Mesenchymal stem cell (in vitro differentiated cells and primary cell): ENCODE results near the gene LMNA.

Experiments
- DNase-seq: peaks from one replicate; pipeline ENCODE4 v3.0.0-alpha.2; 2013
- H2AFZ ChIP-seq: one replicate; pipeline ENCODE4 v1.6.1; 2013; ENCODE audit warnings: low read depth, mild to moderate bottlenecking, control low read depth, inconsistent platforms, low read length, moderate library complexity
- H2AK5ac ChIP-seq: 2 replicates; pipeline ENCODE4 v1.6.1; 2013; ENCODE audit warnings: low read length, moderate library complexity, mild to moderate bottlenecking, inconsistent platforms; ENCODE audit not compliant: severe bottlenecking
- H2BK120ac ChIP-seq: one replicate; pipeline ENCODE4 v1.6.1; 2013; ENCODE audit warnings: low read depth, mild to moderate bottlenecking, inconsistent platforms, low read length, moderate library complexity
- H2BK12ac ChIP-seq, 2 experiments: one replicate each; pipeline ENCODE4 v1.6.1; 2013; ENCODE audit warnings: inconsistent platforms in 2 of 2, low read length in 2 of 2, mild to moderate bottlenecking in 2 of 2, moderate library complexity in 2 of 2, control low read depth in 1 of 2
- H2BK15ac ChIP-seq: one replicate; pipeline ENCODE4 v1.6.1; 2013; ENCODE audit warnings: mild to moderate bottlenecking, low read depth, inconsistent platforms; ENCODE audit not compliant: poor library complexity, severe bottlenecking
- H2BK5ac ChIP-seq: 2 replicates; pipeline ENCODE4 v1.6.1; 2013; ENCODE audit warnings: low read depth, mild to moderate bottlenecking, low read length, control low read depth, inconsistent platforms; ENCODE audit not compliant: poor library complexity, severe bottlenecking
- H3K14ac ChIP-seq, 2 experiments: one replicate each; pipeline ENCODE4 v1.6.1; 2013; ENCODE audit warnings: inconsistent platforms in 2 of 2, low read length in 2 of 2, control low read depth in 1 of 2, mild to moderate bottlenecking in 1 of 2, moderate library complexity in 1 of 2
- H3K18ac ChIP-seq, 2 experiments: one replicate each; pipeline ENCODE4 v1.6.1; 2013; ENCODE audit warnings: inconsistent platforms in 2 of 2, low read length in 2 of 2, control low read depth in 1 of 2, low read depth in 1 of 2, mild to moderate bottlenecking in 1 of 2
- H3K23ac ChIP-seq, 2 experiments: one replicate each; pipeline ENCODE4 v1.6.1; 2013; ENCODE audit warnings: inconsistent platforms in 2 of 2, low read length in 2 of 2, mild to moderate bottlenecking in 2 of 2, moderate library complexity in 2 of 2, control low read depth in 1 of 2
- H3K27ac ChIP-seq: 2 replicates; pipeline ENCODE4 v1.5.1; 2013; ENCODE audit warnings: mild to moderate bottlenecking, moderate library complexity, low read length, control low read depth, inconsistent platforms; ENCODE audit not compliant: poor library complexity, severe bottlenecking
- H3K27me3 ChIP-seq, 2 experiments: 2 replicates each; pipeline versions ENCODE4 v1.6.1 to v1.7.0; 2013; ENCODE audit warnings: low read length in 2 of 2, mild to moderate bottlenecking in 2 of 2, moderate library complexity in 2 of 2, control low read depth in 1 of 2, inconsistent platforms in 1 of 2; ENCODE audit not compliant: control insufficient read depth in 1 of 2, insufficient read depth in 1 of 2
- H3K36me3 ChIP-seq, 2 experiments: 2 replicates each; pipeline versions ENCODE4 v1.6.1 to v1.7.0; 2013; ENCODE audit warnings: low read length in 2 of 2, control low read depth in 1 of 2, inconsistent platforms in 1 of 2, low read depth in 1 of 2, mild to moderate bottlenecking in 1 of 2; ENCODE audit not compliant: insufficient read depth in 2 of 2, control insufficient read depth in 1 of 2
- H3K4ac ChIP-seq, 2 experiments: one replicate each; pipeline ENCODE4 v1.6.1; 2013; ENCODE audit warnings: inconsistent platforms in 2 of 2, low read length in 2 of 2, mild to moderate bottlenecking in 2 of 2, moderate library complexity in 2 of 2, control low read depth in 1 of 2, low read depth in 1 of 2
- H3K4me1 ChIP-seq: 2 replicates; pipeline ENCODE4 v1.6.1; 2013; ENCODE audit warnings: low read depth, low read length, control low read depth; ENCODE audit not compliant: control insufficient read depth, insufficient read depth
- H3K4me2 ChIP-seq: 2 replicates; pipeline ENCODE4 v1.6.1; 2013; ENCODE audit warnings: low read length, mild to moderate bottlenecking, inconsistent platforms; ENCODE audit not compliant: poor library complexity, severe bottlenecking
- H3K4me3 ChIP-seq, 2 experiments: 2 replicates each; pipeline versions ENCODE4 v1.5.1 to v1.7.0; 2013; ENCODE audit warnings: low read length in 2 of 2, mild to moderate bottlenecking in 2 of 2, control low read depth in 1 of 2, low read depth in 1 of 2; ENCODE audit not compliant: insufficient read depth in 1 of 2
- H3K79me1 ChIP-seq: replicated peaks from 2 replicates; pipeline ENCODE4 v1.6.1; 2013; ENCODE audit warnings: mild to moderate bottlenecking, control low read depth, low read length, inconsistent platforms; ENCODE audit not compliant: poor library complexity, severe bottlenecking
- H3K9ac ChIP-seq: 2 replicates; pipeline ENCODE4 v1.7.0; 2013; ENCODE audit warnings: mild to moderate bottlenecking, low read length, moderate library complexity
- H3K9me3 ChIP-seq: 2 replicates; pipeline ENCODE4 v1.7.0; 2013; ENCODE audit warnings: mild to moderate bottlenecking, low read length; ENCODE audit not compliant: control insufficient read depth
- H4K8ac ChIP-seq: one replicate; pipeline ENCODE4 v1.6.1; 2013; ENCODE audit warnings: inconsistent platforms, mild to moderate bottlenecking, low read length, moderate library complexity
- H4K91ac ChIP-seq: one replicate; pipeline ENCODE4 v1.6.1; 2013; ENCODE audit warnings: mild to moderate bottlenecking, low read length, inconsistent platforms
- WGBS: methylation state at CpG from one replicate; pipeline ENCODE4 v1.1.7; 2013; ENCODE audit warnings: mixed read lengths; 5-methylcytosine and 5-hydroxymethylcytosine counted together

Gene LMNA

DNA sequence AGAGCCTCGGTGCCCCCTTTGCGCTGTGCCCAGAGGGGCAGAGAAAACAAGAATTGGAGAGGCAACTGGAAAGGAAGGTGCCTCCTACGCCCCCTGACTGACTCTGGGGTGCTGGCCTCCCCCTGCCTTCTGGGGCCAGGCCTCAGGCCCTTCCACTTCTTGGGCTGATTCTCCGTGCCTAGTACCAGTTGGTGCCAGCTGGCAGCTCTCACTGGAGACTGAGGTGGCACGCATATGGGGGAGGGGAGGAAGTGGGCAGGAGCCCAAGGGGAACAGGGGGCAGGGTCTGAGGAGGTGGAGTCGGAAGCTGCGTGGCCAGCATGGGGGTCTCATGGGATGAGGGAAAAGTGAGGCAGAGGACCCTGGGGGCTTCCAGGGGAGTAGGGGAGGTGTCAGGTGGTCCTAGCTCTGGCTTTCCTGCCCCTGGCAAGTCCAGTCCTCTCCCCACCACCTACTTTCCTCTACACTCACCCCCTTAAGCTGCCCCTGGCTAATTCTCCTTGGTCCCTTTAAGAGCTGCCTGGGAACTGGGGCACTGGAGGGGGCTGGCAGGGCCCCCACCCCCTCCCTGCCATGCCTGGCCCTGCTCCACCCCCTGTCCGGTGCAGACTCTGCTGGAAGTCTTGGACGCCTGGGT, 32.4 kb downstream of the LMNA start:
- H2BK120ac ChIP-seq = no peak overlapping the region
- no peaks in the 10 kb centered on the region for H3K9me3 ChIP-seq
- no peak overlapping the region for H3K4me3 ChIP-seq
- no peak overlapping the region for H3K4me2 ChIP-seq
- no peak overlapping the region for H2AK5ac ChIP-seq
- DNase-seq = peak; percentile 68
- H2BK5ac ChIP-seq = no peak overlapping the region
- peak overlapping the region; percentile 8 for H2BK15ac ChIP-seq
- H4K8ac ChIP-seq = peak overlapping the region; percentile 59
- no peaks in the 10 kb centered on the region for H3K36me3 ChIP-seq
- H3K18ac ChIP-seq = peak overlapping the region in 1 of 2 experiments; percentile 28
- H3K27me3 ChIP-seq = peaks cover 4 to 41% of the 10 kb centered on the region in 2 experiments
- peak overlapping the region in 1 of 2 experiments; percentile 13 for H3K4ac ChIP-seq
- no peak overlapping the region for H2AFZ ChIP-seq
- no peak overlapping the region for H3K27ac ChIP-seq
- H3K14ac ChIP-seq = no peak overlapping the region
- H2BK12ac ChIP-seq = peak overlapping the region in 1 of 2 experiments; percentile 15
- no peak overlapping the region for H4K91ac ChIP-seq
- WGBS = 62% methylated on average over 7 of the region's 9 CpGs
- no peaks in the 10 kb centered on the region for H3K79me1 ChIP-seq
- peak overlapping the region; percentile 77 for H3K9ac ChIP-seq
- H3K4me1 ChIP-seq = peaks cover 18% of the 10 kb centered on the region
- H3K23ac ChIP-seq = no peak overlapping the region

GRCh38 chr1:156148216-156148615, 33.7 kb downstream of the LMNA start:
- Histone ChIP-seq H3K36me3 (no peaks in the 10 kb centered on the region), H2BK15ac (no peak overlapping the region), H2BK12ac (no peak overlapping the region), H3K14ac (no peak overlapping the region), H3K79me1 (no peaks in the 10 kb centered on the region), H3K18ac (no peak overlapping the region), H3K23ac (no peak overlapping the region), H4K91ac (no peak overlapping the region), H2AFZ (no peak overlapping the region), H3K4me2 (no peak overlapping the region), H3K4me3 (no peak overlapping the region), H3K9ac (no peak overlapping the region), H3K4me1 (peaks cover 24% of the 10 kb centered on the region), H3K27me3 (peaks cover 4 to 41% of the 10 kb centered on the region in 2 experiments), H3K27ac (no peak overlapping the region), H4K8ac (no peak overlapping the region), H2BK5ac (no peak overlapping the region), H2AK5ac (no peak overlapping the region), H3K9me3 (no peaks in the 10 kb centered on the region), H2BK120ac (no peak overlapping the region), H3K4ac (no peak overlapping the region)
- 93% methylated on average over 5 of the region's 6 CpGs for WGBS
- peak; percentile 61 for DNase-seq

DNA sequence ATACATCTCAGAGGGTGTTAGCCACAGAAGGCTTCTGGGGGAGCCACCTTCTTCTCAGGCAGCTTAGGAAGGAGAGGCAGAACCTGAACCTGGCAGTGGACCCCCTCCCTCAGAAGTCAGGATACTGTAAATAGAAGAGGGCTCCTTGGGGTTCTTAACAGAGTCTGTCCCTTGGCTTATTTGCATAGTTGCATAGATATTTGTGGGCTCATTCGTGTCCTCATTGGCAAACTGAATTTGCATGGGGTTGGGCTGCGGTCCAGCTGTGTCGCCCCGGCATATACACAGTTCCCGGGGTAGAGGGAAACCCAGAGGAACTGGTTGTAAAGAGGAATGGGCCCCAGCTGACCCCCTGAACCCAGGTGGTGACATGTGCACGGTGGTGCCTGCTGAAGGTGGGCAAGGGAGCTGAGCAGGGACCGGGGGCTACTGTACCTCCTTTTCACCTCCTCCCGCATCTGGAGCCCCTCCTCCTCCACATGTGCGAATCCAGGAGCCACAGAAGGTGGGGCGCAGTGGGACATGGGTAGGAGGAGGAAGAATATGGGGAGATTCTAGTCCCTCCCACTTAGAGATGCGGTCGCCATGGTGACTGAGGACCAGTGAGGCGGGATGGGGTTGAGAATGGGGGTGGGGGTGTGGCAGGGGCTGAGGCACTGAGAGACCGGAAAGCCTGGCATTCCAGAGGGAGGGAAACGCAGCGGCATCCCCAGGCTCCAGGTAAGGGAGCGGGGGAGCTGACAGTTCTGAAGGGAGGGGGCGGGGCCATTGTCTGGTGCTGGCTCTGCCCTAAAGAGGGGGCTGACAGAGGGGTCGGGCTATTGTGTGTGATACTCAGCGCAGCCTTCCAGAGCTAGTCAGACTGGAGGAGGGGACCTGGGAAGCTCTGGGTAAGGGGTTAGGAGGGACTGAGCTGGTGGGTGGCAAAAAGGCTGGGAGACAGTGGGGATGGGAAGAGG, 35.1 kb downstream of the LMNA start:
- Histone ChIP-seq H4K8ac (no peak overlapping the region), H3K4me3 (no peak overlapping the region), H3K27me3 (peaks cover 4 to 51% of the 10 kb centered on the region in 2 experiments), H3K14ac (no peak overlapping the region), H3K4ac (no peak overlapping the region), H2AFZ (no peak overlapping the region), H2BK12ac (no peak overlapping the region), H3K79me1 (no peaks in the 10 kb centered on the region), H3K27ac (no peak overlapping the region), H3K23ac (no peak overlapping the region), H3K4me2 (no peak overlapping the region), H2BK5ac (no peak overlapping the region), H2BK15ac (no peak overlapping the region), H3K4me1 (peaks cover 31% of the 10 kb centered on the region), H2AK5ac (no peak overlapping the region), H3K9ac (no peak overlapping the region), H3K18ac (no peak overlapping the region), H3K9me3 (no peaks in the 10 kb centered on the region), H3K36me3 (no peaks in the 10 kb centered on the region), H2BK120ac (no peak overlapping the region), H4K91ac (no peak overlapping the region)
- 28% methylated on average over 18 of the region's 20 CpGs for WGBS
- DNase-seq = peak; percentile 70

DNA sequence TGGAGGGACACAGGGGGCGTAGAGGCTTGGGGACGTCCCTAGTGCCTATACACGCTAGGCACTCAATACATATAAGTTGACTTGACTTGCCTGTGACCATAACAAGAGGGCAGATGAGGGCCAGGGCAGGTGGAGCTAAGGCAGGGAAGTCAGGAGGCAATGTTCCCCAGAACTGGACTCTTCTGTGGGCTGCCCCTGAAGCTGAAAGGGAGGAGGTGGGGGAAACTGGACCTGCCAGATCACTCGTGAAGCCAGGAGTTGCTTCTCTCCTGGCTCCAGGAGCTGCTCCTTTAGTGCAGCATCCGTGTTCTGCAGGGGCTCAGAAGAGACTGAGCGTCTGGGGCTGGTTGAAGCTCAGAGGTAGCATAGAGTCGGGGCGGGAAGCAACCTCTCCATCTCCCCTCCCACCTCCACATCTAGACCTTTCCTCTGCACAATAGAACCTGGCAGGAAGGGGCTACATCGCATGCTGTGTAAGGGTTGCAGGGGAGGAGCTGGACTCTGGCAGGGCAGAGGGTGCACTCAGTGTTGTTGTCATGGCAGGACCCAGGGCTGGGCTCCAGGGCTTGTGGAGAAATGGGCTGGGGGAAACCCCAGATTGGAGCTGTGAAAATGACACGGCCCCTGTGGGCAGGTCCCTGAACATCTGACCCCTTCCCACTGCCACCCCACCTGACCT, 36.0 kb downstream of the LMNA start:
- H2AFZ ChIP-seq = no peak overlapping the region
- H3K27ac ChIP-seq = no peak overlapping the region
- H3K4me1 ChIP-seq = peaks cover 31% of the 10 kb centered on the region
- H2BK15ac ChIP-seq = no peak overlapping the region
- no peak overlapping the region for H3K18ac ChIP-seq
- peak; percentile 65 for DNase-seq
- H3K36me3 ChIP-seq = no peaks in the 10 kb centered on the region
- H3K4ac ChIP-seq = no peak overlapping the region
- H3K4me2 ChIP-seq = no peak overlapping the region
- H3K27me3 ChIP-seq = peaks cover 10 to 57% of the 10 kb centered on the region in 2 experiments
- 46% methylated on average over 10 of the region's 10 CpGs for WGBS
- H3K9me3 ChIP-seq = no peaks in the 10 kb centered on the region
- H2BK120ac ChIP-seq = no peak overlapping the region
- H3K9ac ChIP-seq = no peak overlapping the region
- no peak overlapping the region for H3K14ac ChIP-seq
- no peak overlapping the region for H4K91ac ChIP-seq
- H3K4me3 ChIP-seq = no peak overlapping the region
- no peak overlapping the region for H4K8ac ChIP-seq
- no peak overlapping the region for H3K23ac ChIP-seq
- no peak overlapping the region for H2AK5ac ChIP-seq
- H2BK12ac ChIP-seq = no peak overlapping the region
- no peak overlapping the region for H2BK5ac ChIP-seq
- no peaks in the 10 kb centered on the region for H3K79me1 ChIP-seq
